ENCODE measurements around the gene LRBA. TPM values are rescaled to one million over a fixed set of nuclear protein-coding genes. Genes with fewer than 3 reads are reported as not detected.

The LRBA gene
- total RNA-seq, 6 experiments from 2014 or later = 13.6 to 17.6 (median 15.0) TPM

DNA sequence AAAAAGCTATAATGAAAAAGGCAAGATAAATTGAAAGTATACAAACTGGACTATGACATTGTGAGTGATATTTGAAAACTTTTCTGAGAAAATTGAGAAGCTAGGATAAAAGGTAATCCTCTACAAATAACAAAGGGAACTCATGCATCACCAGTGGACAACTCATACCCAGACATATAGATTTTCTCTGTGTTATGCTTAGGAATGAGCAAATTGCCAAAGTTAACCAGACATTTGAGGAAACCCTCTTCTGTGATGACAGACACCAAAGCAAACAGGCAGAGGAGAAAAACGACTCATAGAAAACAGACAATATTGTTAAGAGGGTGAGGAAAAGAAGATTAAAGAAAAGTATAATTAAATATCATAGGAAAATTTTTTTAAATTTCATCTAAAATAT is 246.6 kb downstream of the LRBA start:
- Mint-ChIP-seq H3K27me3 (ENCODE audit: insufficient read depth) (no peaks in the 10 kb centered on the region), H3K27ac (no peak overlapping the region), H3K4me1 (ENCODE audit: low read depth) (peaks cover 22% of the 10 kb centered on the region), H3K9me3 (no peaks in the 10 kb centered on the region), H3K4me3 (no peak overlapping the region), H3K36me3 (ENCODE audit: low read depth) (no peaks in the 10 kb centered on the region)
- DNase-seq = no peak
- TF ChIP-seq, protein P1, sequence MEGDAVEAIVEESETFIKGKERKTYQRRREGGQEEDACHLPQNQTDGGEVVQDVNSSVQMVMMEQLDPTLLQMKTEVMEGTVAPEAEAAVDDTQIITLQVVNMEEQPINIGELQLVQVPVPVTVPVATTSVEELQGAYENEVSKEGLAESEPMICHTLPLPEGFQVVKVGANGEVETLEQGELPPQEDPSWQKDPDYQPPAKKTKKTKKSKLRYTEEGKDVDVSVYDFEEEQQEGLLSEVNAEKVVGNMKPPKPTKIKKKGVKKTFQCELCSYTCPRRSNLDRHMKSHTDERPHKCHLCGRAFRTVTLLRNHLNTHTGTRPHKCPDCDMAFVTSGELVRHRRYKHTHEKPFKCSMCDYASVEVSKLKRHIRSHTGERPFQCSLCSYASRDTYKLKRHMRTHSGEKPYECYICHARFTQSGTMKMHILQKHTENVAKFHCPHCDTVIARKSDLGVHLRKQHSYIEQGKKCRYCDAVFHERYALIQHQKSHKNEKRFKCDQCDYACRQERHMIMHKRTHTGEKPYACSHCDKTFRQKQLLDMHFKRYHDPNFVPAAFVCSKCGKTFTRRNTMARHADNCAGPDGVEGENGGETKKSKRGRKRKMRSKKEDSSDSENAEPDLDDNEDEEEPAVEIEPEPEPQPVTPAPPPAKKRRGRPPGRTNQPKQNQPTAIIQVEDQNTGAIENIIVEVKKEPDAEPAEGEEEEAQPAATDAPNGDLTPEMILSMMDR (IDR thresholded peaks at IDR 0.05) = no peak

DNA sequence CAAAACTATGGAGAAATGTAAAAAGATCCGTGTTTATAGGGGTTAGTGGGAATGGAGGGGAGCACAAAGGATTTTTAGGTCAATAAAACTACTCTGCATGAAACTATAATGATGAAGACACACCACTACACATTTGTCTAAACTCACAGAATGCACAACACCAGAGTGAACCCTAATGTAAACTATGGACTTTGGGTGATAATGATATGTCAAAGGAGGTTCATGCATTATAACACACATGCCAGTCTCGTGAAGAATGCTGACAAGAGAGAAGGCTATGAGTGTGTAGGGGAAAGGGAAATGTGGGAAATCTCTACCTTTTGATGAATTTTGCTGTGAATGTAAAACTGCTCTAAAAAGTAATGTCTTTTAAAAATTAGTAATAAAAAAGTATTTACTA is 249.9 kb downstream of the LRBA start:
- Mint-ChIP-seq H3K36me3 (ENCODE audit: low read depth) (no peaks in the 10 kb centered on the region), H3K27ac (no peak overlapping the region), H3K9me3 (no peaks in the 10 kb centered on the region), H3K27me3 (ENCODE audit: insufficient read depth) (no peaks in the 10 kb centered on the region), H3K4me1 (ENCODE audit: low read depth) (peaks cover 22% of the 10 kb centered on the region), H3K4me3 (no peak overlapping the region)
- TF ChIP-seq, protein P1 (IDR thresholded peaks at IDR 0.05) = no peak
- no peak for DNase-seq

DNA sequence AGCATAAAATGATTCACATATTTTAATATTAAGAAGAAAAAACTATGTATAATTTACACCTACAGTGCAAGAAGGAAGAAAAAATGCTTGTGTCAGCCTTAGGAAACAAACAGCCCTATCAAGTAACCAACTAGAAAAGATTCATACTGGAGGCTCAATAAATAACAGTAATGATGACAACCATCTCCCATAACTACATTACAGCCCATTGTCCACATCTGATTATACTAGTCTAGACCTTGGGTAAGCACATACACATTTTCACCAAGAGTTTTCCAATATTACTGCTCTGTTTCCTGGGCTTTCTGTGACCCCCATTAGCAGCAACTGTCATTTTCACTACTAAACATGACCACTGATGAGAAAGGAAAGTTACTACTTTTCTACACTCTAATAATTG is 263.4 kb downstream of the LRBA start:
- no peak overlapping the region for H3K27ac Mint-ChIP-seq
- H3K4me1 Mint-ChIP-seq (ENCODE audit: low read depth) = peaks cover 12% of the 10 kb centered on the region
- H3K27me3 Mint-ChIP-seq (ENCODE audit: insufficient read depth) = no peaks in the 10 kb centered on the region
- H3K9me3 Mint-ChIP-seq = no peaks in the 10 kb centered on the region
- DNase-seq = no peak
- TF ChIP-seq, protein P1 (IDR thresholded peaks at IDR 0.05) = no peak
- no peak overlapping the region for H3K4me3 Mint-ChIP-seq
- H3K36me3 Mint-ChIP-seq (ENCODE audit: low read depth) = no peaks in the 10 kb centered on the region

DNA sequence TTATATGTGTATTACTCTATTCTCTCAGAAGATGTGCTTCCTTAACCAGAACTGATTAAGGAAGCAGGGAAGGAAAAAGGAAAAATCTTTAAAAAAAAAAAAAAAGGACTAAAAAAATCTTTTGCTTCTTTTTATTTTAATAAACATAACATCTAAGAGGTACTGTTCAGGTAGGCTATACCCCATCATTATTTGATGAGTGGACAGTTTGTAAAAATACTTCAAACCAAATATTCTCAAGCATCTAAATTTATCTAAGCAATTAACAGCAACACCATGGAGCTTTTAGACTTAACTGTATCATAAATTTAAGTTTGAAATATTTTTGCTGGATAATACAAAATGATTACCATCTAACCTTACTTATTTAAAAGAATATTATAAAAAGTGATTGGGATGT is 264.3 kb downstream of the LRBA start:
- TF ChIP-seq, protein P1 (IDR thresholded peaks at IDR 0.05) = no peak
- Mint-ChIP-seq H3K27ac (no peak overlapping the region), H3K4me3 (no peak overlapping the region), H3K4me1 (ENCODE audit: low read depth) (peaks cover 20% of the 10 kb centered on the region), H3K36me3 (ENCODE audit: low read depth) (no peaks in the 10 kb centered on the region), H3K27me3 (ENCODE audit: insufficient read depth) (no peaks in the 10 kb centered on the region), H3K9me3 (no peaks in the 10 kb centered on the region)
- DNase-seq = no peak

DNA sequence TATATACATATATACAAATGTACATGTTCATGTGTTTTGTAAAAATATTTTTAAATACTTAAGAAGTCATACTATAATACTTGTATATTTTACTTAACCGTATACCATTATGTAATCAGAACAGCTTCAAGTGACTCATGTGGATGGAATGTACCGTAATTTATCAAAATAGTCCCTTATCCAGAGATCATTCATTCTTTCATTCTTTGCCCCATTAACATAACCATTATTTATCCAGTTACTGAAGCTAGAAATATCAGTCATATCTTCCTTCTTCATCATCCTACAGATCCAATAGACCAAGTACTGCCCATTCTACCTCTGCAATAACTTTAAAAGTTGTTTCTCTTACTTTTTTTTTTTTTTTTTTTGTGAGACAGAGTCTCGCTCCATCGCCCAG is 268.9 kb downstream of the LRBA start:
- H3K36me3 Mint-ChIP-seq (ENCODE audit: low read depth) = no peaks in the 10 kb centered on the region
- H3K4me3 Mint-ChIP-seq = no peak overlapping the region
- H3K4me1 Mint-ChIP-seq (ENCODE audit: low read depth) = peaks cover 39% of the 10 kb centered on the region
- DNase-seq = peak; percentile 15
- TF ChIP-seq, protein P1 (IDR thresholded peaks at IDR 0.05) = no peak
- H3K27ac Mint-ChIP-seq = no peak overlapping the region
- no peaks in the 10 kb centered on the region for H3K9me3 Mint-ChIP-seq
- H3K27me3 Mint-ChIP-seq (ENCODE audit: insufficient read depth) = no peaks in the 10 kb centered on the region

DNA sequence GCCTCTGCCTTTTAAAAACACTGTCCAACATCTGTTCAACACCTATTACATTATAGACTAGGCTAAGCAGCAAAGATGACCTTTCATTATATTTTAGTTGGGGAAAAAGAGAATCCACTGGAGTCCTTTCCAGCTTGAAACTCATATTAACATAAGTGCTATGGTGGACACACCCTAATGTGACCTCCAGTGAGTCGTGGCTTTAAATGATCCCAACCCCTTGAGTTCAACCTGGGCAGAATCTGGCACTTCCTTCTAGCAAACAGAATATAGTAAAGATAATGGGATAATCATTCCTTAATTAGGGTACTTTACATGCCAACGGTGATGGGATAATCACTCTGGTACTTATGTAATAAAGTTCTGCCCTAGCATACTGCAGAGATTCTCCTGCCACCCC is 270.5 kb downstream of the LRBA start:
- H3K4me1 Mint-ChIP-seq (ENCODE audit: low read depth) = peaks cover 39% of the 10 kb centered on the region
- H3K27me3 Mint-ChIP-seq (ENCODE audit: insufficient read depth) = no peaks in the 10 kb centered on the region
- no peaks in the 10 kb centered on the region; the same call in 1 of the 2 replicates for H3K36me3 Mint-ChIP-seq (ENCODE audit: low read depth)
- H3K9me3 Mint-ChIP-seq = no peaks in the 10 kb centered on the region
- no peak overlapping the region for H3K27ac Mint-ChIP-seq
- TF ChIP-seq, protein P1 (IDR thresholded peaks at IDR 0.05) = no peak
- no peak overlapping the region for H3K4me3 Mint-ChIP-seq
- DNase-seq = no peak

All from HFFc6 (cell line).